PC-9 (cell line): ENCODE measurements around the gene ME3. TPM values are rescaled to one million over a fixed set of nuclear protein-coding genes. Genes with fewer than 3 reads are reported as not detected.

Experiments
- BruUV-seq: library from RNA; stranded (reverse); fragments of 400-500 nt; replicated peaks from 2 replicates; lab custom pipeline; 2021; lab: Mats Ljungman, UMichigan
- CTCF ChIA-PET: fragments of 300-600 bp; sonication (Branson Sonifier 250); formaldehyde crosslinking; loops from one replicate; lab custom pipeline; 2022; ENCODE audit warnings: antibody characterized with exemption; lab: Charles Lee
- POLR2A ChIA-PET: fragments of 300-600 bp; sonication (Branson Sonifier 250); formaldehyde crosslinking; loops from one replicate; lab custom pipeline; 2022; ENCODE audit warnings: antibody characterized with exemption; ENCODE audit not compliant: unreplicated experiment; lab: Charles Lee
- DNase-seq, 2 experiments: peaks; one replicate each; pipeline versions ENCODE4 v3.0.0 to v3.0.0-alpha.2; 2015 to 2022; ENCODE audit warnings: mixed read lengths in 1 of 2
- H2AFZ ChIP-seq: fragments of 200-600 bp; sonication (generic); 2 replicates; pipeline ENCODE4 v1.8.1; 2017; ENCODE audit warnings: antibody characterized with exemption
- H3F3A ChIP-seq: fragments of 200-600 bp; sonication (generic); 2 replicates; pipeline ENCODE4 v1.8.1; 2017; ENCODE audit warnings: antibody characterized with exemption, mild to moderate bottlenecking, low read depth; ENCODE audit not compliant: insufficient read depth
- H3K27ac ChIP-seq: fragments of 200-600 bp; sonication (generic); 2 replicates; pipeline ENCODE4 v1.6.1; 2016; ENCODE audit warnings: mixed run types
- H3K27me3 ChIP-seq: fragments of 200-600 bp; sonication (generic); 2 replicates; pipeline ENCODE4 v1.6.1; 2016; ENCODE audit warnings: low read depth, mixed run types; ENCODE audit not compliant: insufficient read depth
- H3K36me3 ChIP-seq: fragments of 200-600 bp; sonication (generic); 2 replicates; pipeline ENCODE4 v1.6.1; 2016; ENCODE audit warnings: low read depth, mixed run types
- H3K4me1 ChIP-seq: fragments of 200-600 bp; sonication (generic); replicated peaks from 2 replicates; pipeline ENCODE4 v1.6.1; 2016; ENCODE audit warnings: mixed run types; ENCODE audit not compliant: insufficient read depth
- H3K4me2 ChIP-seq: fragments of 200-600 bp; sonication (generic); 2 replicates; pipeline ENCODE4 v1.6.1; 2017; ENCODE audit warnings: mixed run types
- H3K4me3 ChIP-seq: fragments of 200-600 bp; sonication (generic); 2 replicates; pipeline ENCODE4 v1.6.1; 2016; ENCODE audit warnings: mixed run types
- H3K79me2 ChIP-seq: fragments of 200-600 bp; sonication (generic); 2 replicates; pipeline ENCODE4 v1.6.1; 2017; ENCODE audit warnings: low read depth, mixed run types
- H3K9me2 ChIP-seq: fragments of 200-600 bp; sonication (generic); 2 replicates; pipeline ENCODE4 v1.8.1; 2017; ENCODE audit warnings: mild to moderate bottlenecking; ENCODE audit not compliant: insufficient read depth
- H3K9me3 ChIP-seq: fragments of 200-600 bp; sonication (generic); 2 replicates; pipeline ENCODE4 v1.8.1; 2016; ENCODE audit warnings: low read depth; ENCODE audit not compliant: insufficient read depth
- H4K20me1 ChIP-seq: fragments of 200-600 bp; sonication (generic); 2 replicates; pipeline ENCODE4 v1.8.1; 2017; ENCODE audit not compliant: insufficient read depth
- EZH2 ChIP-seq: fragments of 200-600 bp; sonication (generic); IDR thresholded peaks from 2 replicates; pipeline ENCODE4 v1.8.0; 2017; ENCODE audit warnings: antibody characterized with exemption, low read depth
- intact Hi-C: fragments of 100-400 bp; cut with micrococcal nuclease; formaldehyde crosslinking; loops from one replicate; pipeline ENCODE4 v1.10.0; 2022; ENCODE audit not compliant: unreplicated experiment
- total RNA-seq: library from RNA; stranded (reverse); gene quantifications from 2 replicates; pipeline ENCODE4 v1.2.3, GENCODE V29; 2021
- TF ChIP-seq, protein P1 (sequence below): fragments of 200-600 bp; sonication (generic); conservative IDR thresholded peaks from 2 replicates; pipeline ENCODE4 v1.6.1; 2017; ENCODE audit warnings: mixed run types, antibody characterized with exemption, mild to moderate bottlenecking, moderate library complexity

Gene ME3
- total RNA-seq, 1 experiment from 2014 or later, result 34.0 TPM

DNA sequence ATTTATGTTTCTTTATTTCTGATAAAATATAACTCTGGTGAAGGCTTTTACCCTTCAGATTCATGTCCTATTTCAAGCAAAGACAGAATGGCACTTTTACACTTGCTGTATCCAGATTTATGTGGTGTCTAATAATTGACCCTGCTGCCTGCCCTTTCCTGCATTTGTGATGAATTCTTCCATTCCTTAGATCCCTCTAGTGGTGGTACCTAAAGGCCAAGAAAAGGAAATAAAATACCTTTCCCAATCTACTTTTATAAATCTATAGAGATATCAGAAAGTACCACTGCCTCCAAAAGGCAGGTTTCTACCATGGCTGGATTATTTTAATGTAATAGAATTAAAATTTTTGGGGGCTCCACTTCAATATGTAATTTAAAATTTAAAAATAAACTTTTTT is 263.6 kb downstream of the ME3 start:
- Histone ChIP-seq H3K9me3 (no peaks in the 10 kb centered on the region), H3F3A (no peaks in the 10 kb centered on the region), H3K36me3 (no peaks in the 10 kb centered on the region), H3K9me2 (0 out of 2 replicates have a peak, but pooled peaks cover under 1% of the 10 kb centered on the region), H3K27ac (no peak overlapping the region), H3K4me3 (no peak overlapping the region), H3K79me2 (no peaks in the 10 kb centered on the region), H4K20me1 (no peaks in the 10 kb centered on the region), H3K27me3 (no peaks in the 10 kb centered on the region), H3K4me2 (no peak overlapping the region), H2AFZ (no peak overlapping the region), H3K4me1 (no peaks in the 10 kb centered on the region)
- intact Hi-C loops, result no loop called here
- ChIA-PET POLR2A (no interaction called here), CTCF (no interaction called here)
- no TSS peak for BruUV-seq
- no peak for DNase-seq
- TF ChIP-seq, protein P1, sequence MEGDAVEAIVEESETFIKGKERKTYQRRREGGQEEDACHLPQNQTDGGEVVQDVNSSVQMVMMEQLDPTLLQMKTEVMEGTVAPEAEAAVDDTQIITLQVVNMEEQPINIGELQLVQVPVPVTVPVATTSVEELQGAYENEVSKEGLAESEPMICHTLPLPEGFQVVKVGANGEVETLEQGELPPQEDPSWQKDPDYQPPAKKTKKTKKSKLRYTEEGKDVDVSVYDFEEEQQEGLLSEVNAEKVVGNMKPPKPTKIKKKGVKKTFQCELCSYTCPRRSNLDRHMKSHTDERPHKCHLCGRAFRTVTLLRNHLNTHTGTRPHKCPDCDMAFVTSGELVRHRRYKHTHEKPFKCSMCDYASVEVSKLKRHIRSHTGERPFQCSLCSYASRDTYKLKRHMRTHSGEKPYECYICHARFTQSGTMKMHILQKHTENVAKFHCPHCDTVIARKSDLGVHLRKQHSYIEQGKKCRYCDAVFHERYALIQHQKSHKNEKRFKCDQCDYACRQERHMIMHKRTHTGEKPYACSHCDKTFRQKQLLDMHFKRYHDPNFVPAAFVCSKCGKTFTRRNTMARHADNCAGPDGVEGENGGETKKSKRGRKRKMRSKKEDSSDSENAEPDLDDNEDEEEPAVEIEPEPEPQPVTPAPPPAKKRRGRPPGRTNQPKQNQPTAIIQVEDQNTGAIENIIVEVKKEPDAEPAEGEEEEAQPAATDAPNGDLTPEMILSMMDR, result peak; percentile 61
- TF ChIP-seq EZH2, result no peak

GRCh38 chr11:86403458-86403857 is 269.0 kb downstream of the ME3 start:
- Histone ChIP-seq H3K9me2 (0 out of 2 replicates have a peak, but pooled peaks cover 6% of the 10 kb centered on the region), H3K36me3 (no peaks in the 10 kb centered on the region), H3K4me1 (no peaks in the 10 kb centered on the region), H3K79me2 (no peaks in the 10 kb centered on the region), H3K27me3 (no peaks in the 10 kb centered on the region), H3K4me3 (no peak overlapping the region), H3K9me3 (no peaks in the 10 kb centered on the region), H2AFZ (no peak overlapping the region), H3K4me2 (no peak overlapping the region), H3K27ac (no peak overlapping the region), H4K20me1 (no peaks in the 10 kb centered on the region), H3F3A (no peaks in the 10 kb centered on the region)
- TF ChIP-seq, protein P1, result no peak
- TF ChIP-seq EZH2, result no peak
- intact Hi-C loops, result no loop called here
- no peak for DNase-seq
- no TSS peak for BruUV-seq
- POLR2A ChIA-PET, result no interaction called here
- CTCF ChIA-PET, result no interaction called here

DNA sequence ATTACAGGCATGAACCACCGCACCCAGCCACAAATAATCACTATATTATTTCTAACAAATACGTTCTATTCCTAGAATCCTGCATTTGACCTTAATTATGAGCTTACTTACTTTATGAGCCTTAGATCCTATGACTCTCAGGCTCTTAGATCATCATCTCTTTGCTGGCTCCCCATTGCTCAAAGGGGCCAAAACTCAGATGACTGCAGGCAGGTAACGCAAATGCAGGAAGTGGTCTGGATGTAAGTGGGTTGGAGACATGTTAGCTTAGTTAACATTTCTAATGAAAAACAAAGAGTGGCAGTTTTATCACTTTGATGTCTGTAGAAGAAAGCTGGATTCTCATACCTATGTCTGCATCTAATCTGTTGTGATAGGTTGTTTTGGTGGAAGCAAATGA is 274.3 kb downstream of the ME3 start:
- no peaks in the 10 kb centered on the region for H3K9me3 ChIP-seq
- POLR2A ChIA-PET, result no interaction called here
- CTCF ChIA-PET, result no interaction called here

More for the DNA sequence above, 274.3 kb downstream of the ME3 start:
- Histone ChIP-seq H3F3A (no peaks in the 10 kb centered on the region), H3K79me2 (no peaks in the 10 kb centered on the region), H3K4me1 (no peaks in the 10 kb centered on the region), H3K4me2 (no peak overlapping the region), H4K20me1 (no peaks in the 10 kb centered on the region), H2AFZ (no peak overlapping the region), H3K9me2 (no peaks in the 10 kb centered on the region), H3K4me3 (no peak overlapping the region), H3K27me3 (no peaks in the 10 kb centered on the region), H3K36me3 (no peaks in the 10 kb centered on the region), H3K27ac (no peak overlapping the region)
- TF ChIP-seq EZH2, result no peak
- TF ChIP-seq, protein P1, result no peak
- BruUV-seq, result no TSS peak
- intact Hi-C loops, result no loop called here
- no peak for DNase-seq
